HG02852 (cell line): Measurements from ENCODE around the gene OR4C12.
"Not testable (repeated sequence)": the region's sequence is repeated elsewhere in the genome, so short reads cannot be mapped to it uniquely, and the experiment has no call there.

ENCODE experiments used
- ATAC-seq: cut with Tn5 transposase; IDR thresholded peaks from one replicate; pipeline ENCODE4 v1.9.1; 2021; ENCODE audit warnings: mild to moderate bottlenecking, moderate library complexity; ENCODE audit not compliant: unreplicated experiment

Gene OR4C12

GRCh38 chr11:49982435-49982834 lies at the start of gene OR4C12:
OR4C12 (minus strand) TSS chr11:49982535; CDS start chr11:49982501, 34 bp downstream.
- not testable (repeated sequence) for ATAC-seq

GRCh38 chr11:50030193-50030592 lies 47.9 kb upstream of the OR4C12 start:
- no peak for ATAC-seq

- ATAC-seq: no peak
These were observed 13.2 kb upstream of the OR4C12 start for GRCh38 chr11:49995565-49995964.

GRCh38 chr11:49973439-49973838 lies 8.9 kb downstream of the OR4C12 start:
- not testable (repeated sequence) for ATAC-seq

GRCh38 chr11:49952091-49952490 lies 30.2 kb downstream of the OR4C12 start, which contains the start of gene OR4C13:
OR4C13 (plus strand) TSS chr11:49952391; CDS start chr11:49952423, 32 bp downstream.
- no peak for ATAC-seq

- not testable (repeated sequence) for ATAC-seq
These were observed 33.6 kb downstream of the OR4C12 start for GRCh38 chr11:49948701-49949100.
